HepG2 (cell line): ENCODE data around the gene TULP4. TPM values are rescaled to one million over a fixed set of nuclear protein-coding genes. Genes with fewer than 3 reads are reported as not detected.
A peak's percentile ranks its signal among the peaks of the same experiment; 100 is the strongest.

Experiments used
- ATAC-seq: fragments of 200-7000 bp; cut with Tn5 transposase; 3 replicates; pipeline ENCODE4 v1.9.1; 2020; ENCODE audit warnings: mild to moderate bottlenecking, moderate library complexity
- BruUV-seq: library from RNA; stranded (reverse); fragments of 400-500 nt; replicated peaks from 2 replicates; lab custom pipeline; 2021; lab: Mats Ljungman, UMichigan
- CTCF ChIA-PET: fragments of 300-600 bp; formaldehyde crosslinking; extraction: SDS; loops from one replicate; lab custom pipeline; 2021; ENCODE audit warnings: low total read pairs, inconsistent platforms, low intra/inter-chr PET ratio; lab: Yijun Ruan, JAX
- POLR2A ChIA-PET: fragments of 350-600 bp; sonication (Branson Sonifier 250); formaldehyde crosslinking; loops from one replicate; lab custom pipeline; 2020; ENCODE audit warnings: antibody characterized with exemption, inconsistent platforms; lab: Yijun Ruan, JAX
- DNase-seq: peaks from one replicate; pipeline ENCODE4 v3.0.0-alpha.2; 2015; ENCODE audit warnings: low spot score
- FAIRE-seq: peaks from 3 replicates; lab custom pipeline; 2011; peaks lifted over from hg19 to GRCh38; lab: Jason Lieb, UNC
- H2AFZ ChIP-seq: one replicate; pipeline ENCODE4 v1.6.1; 2011; ENCODE audit warnings: low read length, inconsistent platforms
- H3K27ac ChIP-seq: fragments of 300-600 bp; 3 replicates; pipeline ENCODE4 v1.8.0; 2011; ENCODE audit warnings: mixed run types, mild to moderate bottlenecking, mixed read lengths, low read length, inconsistent platforms; ENCODE audit not compliant: insufficient read depth; ENCODE audit errors: extremely low read length
- H3K27me3 ChIP-seq, 2 experiments: fragments of 200-600 bp in 1 of 2; 2 replicates in 1 of 2; 3 replicates in 1 of 2; pipeline versions ENCODE4 v1.6.0 to v1.8.0; 2011; ENCODE audit warnings: low read length in 2 of 2, mild to moderate bottlenecking in 2 of 2, moderate library complexity in 2 of 2, inconsistent platforms in 1 of 2; ENCODE audit not compliant: insufficient read depth in 2 of 2, control insufficient read depth in 1 of 2
- H3K36me3 ChIP-seq, 2 experiments: fragments of 200-600 bp in 1 of 2; replicated peaks in 1 of 2; 2 replicates in 1 of 2; 3 replicates in 1 of 2; pipeline versions ENCODE4 v1.5.1 to v1.8.0; 2011; ENCODE audit warnings: low read length in 2 of 2, inconsistent platforms in 1 of 2; ENCODE audit not compliant: insufficient read depth in 2 of 2, control insufficient read depth in 1 of 2
- H3K4me1 ChIP-seq: 2 replicates; pipeline ENCODE4 v1.5.1; 2012; ENCODE audit warnings: low read length, inconsistent platforms; ENCODE audit not compliant: insufficient read depth
- H3K4me2 ChIP-seq: 2 replicates; pipeline ENCODE4 v1.6.0; 2011; ENCODE audit warnings: low read depth, low read length, inconsistent platforms
- H3K4me3 ChIP-seq, 3 experiments: fragments of 200-600 bp in 1 of 3; sonication (generic), shearing (Covaris generic) in 1 of 3; replicated peaks in 1 of 3; 2 replicates each; pipeline ENCODE4 v1.5.1; 2011 to 2016; ENCODE audit warnings: low read length in 3 of 3, inconsistent platforms in 2 of 3, low read depth in 2 of 3, mild to moderate bottlenecking in 2 of 3, control low read depth in 1 of 3, mixed read lengths in 1 of 3; ENCODE audit not compliant: insufficient read depth in 1 of 3
- H3K79me2 ChIP-seq: one replicate; pipeline ENCODE4 v1.6.1; 2011; ENCODE audit warnings: low read length, inconsistent platforms; ENCODE audit not compliant: insufficient read depth
- H3K9ac ChIP-seq: 2 replicates; pipeline ENCODE4 v1.6.0; 2011; ENCODE audit warnings: mild to moderate bottlenecking, low read depth, low read length, inconsistent platforms; ENCODE audit not compliant: insufficient read depth
- H3K9me3 ChIP-seq: 2 replicates; pipeline ENCODE4 v1.5.1; 2012; ENCODE audit warnings: mild to moderate bottlenecking, low read length
- H4K20me1 ChIP-seq: 2 replicates; pipeline ENCODE4 v1.6.0; 2011; ENCODE audit warnings: inconsistent platforms, mild to moderate bottlenecking, low read length, moderate library complexity; ENCODE audit not compliant: insufficient read depth
- ARHGAP35 ChIP-seq: sonication (generic); formaldehyde crosslinking; IDR thresholded peaks from 2 replicates; pipeline ENCODE4 v1.9.0; 2022; ENCODE audit warnings: mild to moderate bottlenecking, inconsistent platforms, moderate library complexity, missing genetic modification reagents, borderline replicate concordance
- ELF3 ChIP-seq: IDR thresholded peaks from 2 replicates; pipeline ENCODE4 v1.6.1; 2016; ENCODE audit warnings: missing genetic modification reagents, missing compliant biosample characterization
- FLYWCH1 ChIP-seq: sonication (generic); formaldehyde crosslinking; IDR thresholded peaks from 2 replicates; pipeline ENCODE4 v1.8.1; 2023; ENCODE audit warnings: mild to moderate bottlenecking, missing genetic modification reagents
- MEF2D ChIP-seq: sonication (generic); formaldehyde crosslinking; IDR thresholded peaks from 2 replicates; pipeline ENCODE4 v1.5.1; 2020; ENCODE audit warnings: mild to moderate bottlenecking, missing genetic modification reagents
- MEIS1 ChIP-seq: sonication (generic); formaldehyde crosslinking; IDR thresholded peaks from 2 replicates; pipeline ENCODE4 v1.9.0; 2021; ENCODE audit warnings: mild to moderate bottlenecking, missing genetic modification reagents, moderate library complexity, borderline replicate concordance
- PPARG ChIP-seq: conservative IDR thresholded peaks from 2 replicates; pipeline ENCODE4 v1.6.1; 2016; ENCODE audit warnings: missing biosample characterization, missing genetic modification reagents
- PTBP1 ChIP-seq: fragments of 200-400 bp; formaldehyde crosslinking; IDR thresholded peaks from 2 replicates; pipeline ENCODE4 v1.6.1; 2018; ENCODE audit warnings: low read length, low read depth; ENCODE audit not compliant: poor library complexity, severe bottlenecking
- ZNF329 ChIP-seq: sonication (generic); formaldehyde crosslinking; IDR thresholded peaks from 2 replicates; pipeline ENCODE4 v1.9.0; 2021; ENCODE audit warnings: low read depth, mild to moderate bottlenecking, missing genetic modification reagents
- ZNF430 ChIP-seq: sonication (generic); formaldehyde crosslinking; IDR thresholded peaks from 2 replicates; pipeline ENCODE4 v1.9.0; 2021; ENCODE audit warnings: mild to moderate bottlenecking, missing genetic modification reagents
- ZNF720 ChIP-seq: sonication (generic); formaldehyde crosslinking; IDR thresholded peaks from 2 replicates; pipeline ENCODE4 v1.4.0; 2020; ENCODE audit warnings: missing genetic modification reagents
- ZSCAN9 ChIP-seq: IDR thresholded peaks from 2 replicates; pipeline ENCODE4 v1.6.1; 2016; ENCODE audit warnings: borderline replicate concordance
- WGBS: methylation state at CpG from one replicate; pipeline ENCODE4 v1.1.6; 2017; ENCODE audit warnings: low lambda C conversion rate; 5-methylcytosine and 5-hydroxymethylcytosine counted together
- in situ Hi-C: cut with HindIII; loops from 2 replicates; pipeline ENCODE4 v1.10.0; 2017; ENCODE audit warnings: low pct_unique_long_range_greater_than_20kb; ENCODE audit not compliant: extremely low pct_ligation_motif_present
- intact Hi-C: fragments of 100-400 bp; cut with micrococcal nuclease; formaldehyde crosslinking; loops from one replicate; pipeline ENCODE4 v1.10.0; 2022; ENCODE audit not compliant: unreplicated experiment
- polyA plus RNA-seq, 8 experiments: library from polyadenylated mRNA; depleted of rRNA in 3 of 8; stranded (reverse) in 7 of 8; unstranded in 1 of 8; fragments of >200 nt; fragmentation: Illumina TruSeq in 4 of 8; extraction: Trizol in 4 of 8; gene quantifications; 2 replicates each; pipeline versions ENCODE4 v1.2.1 to v1.2.3, GENCODE V29; 2011 to 2016; ENCODE audit warnings: low read depth in 4 of 8, missing spikeins in 1 of 8, mixed read lengths in 1 of 8; ENCODE audit not compliant: insufficient read depth in 1 of 8
- total RNA-seq, 5 experiments: library from RNA; depleted of rRNA; stranded (reverse); fragments of >200 nt; fragmentation: Illumina TruSeq; extraction: Trizol; gene quantifications; 2 replicates each; pipeline ENCODE4 v1.2.3, GENCODE V29; 2016; ENCODE audit warnings: low read depth in 1 of 5
- TF ChIP-seq, protein P1 (sequence below), 2 experiments: IDR thresholded peaks; 2 replicates each; pipeline ENCODE4 v1.6.1; 2011 to 2012; ENCODE audit warnings: low read length in 2 of 2, borderline replicate concordance in 1 of 2, low read depth in 1 of 2, mild to moderate bottlenecking in 1 of 2, moderate library complexity in 1 of 2
- TF ChIP-seq, protein P2 (sequence below): sonication (generic); IDR thresholded peaks from 2 replicates; pipeline ENCODE4 v1.6.1; 2016; ENCODE audit warnings: low read depth, borderline replicate concordance
- TF ChIP-seq, protein P3 (sequence below): sonication (generic); formaldehyde crosslinking; IDR thresholded peaks from 2 replicates; pipeline ENCODE4 v1.4.0; 2020; ENCODE audit warnings: missing genetic modification reagents

Gene TULP4
- total and polyA plus RNA-seq, 2 of the 13 experiments (the other 11 are each of a cell fraction or from before 2014, with no cell fraction given): 21.1 to 122 TPM

DNA sequence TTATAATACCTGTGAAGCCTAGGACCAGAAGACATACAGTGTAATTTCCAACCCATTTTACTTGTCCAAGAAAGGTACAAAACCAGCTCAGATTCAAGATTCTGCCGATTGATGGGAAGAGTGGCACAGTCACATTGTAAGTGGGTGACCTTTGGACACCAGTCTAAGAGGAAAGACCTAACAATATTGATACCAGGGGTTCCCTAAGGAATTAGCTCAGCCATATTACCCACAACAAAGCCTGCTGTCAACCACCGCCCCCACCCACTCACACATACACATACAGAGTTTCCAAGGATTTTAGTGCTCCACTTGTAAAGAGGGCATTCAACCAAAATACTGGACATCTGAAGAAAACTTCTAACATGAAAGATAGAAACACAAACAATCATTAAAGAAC lies 219.7 kb downstream of the TULP4 start (continued):
- TF ChIP-seq MEIS1 (CRISPR knock-in tag): no peak
- TF ChIP-seq, protein P1, sequence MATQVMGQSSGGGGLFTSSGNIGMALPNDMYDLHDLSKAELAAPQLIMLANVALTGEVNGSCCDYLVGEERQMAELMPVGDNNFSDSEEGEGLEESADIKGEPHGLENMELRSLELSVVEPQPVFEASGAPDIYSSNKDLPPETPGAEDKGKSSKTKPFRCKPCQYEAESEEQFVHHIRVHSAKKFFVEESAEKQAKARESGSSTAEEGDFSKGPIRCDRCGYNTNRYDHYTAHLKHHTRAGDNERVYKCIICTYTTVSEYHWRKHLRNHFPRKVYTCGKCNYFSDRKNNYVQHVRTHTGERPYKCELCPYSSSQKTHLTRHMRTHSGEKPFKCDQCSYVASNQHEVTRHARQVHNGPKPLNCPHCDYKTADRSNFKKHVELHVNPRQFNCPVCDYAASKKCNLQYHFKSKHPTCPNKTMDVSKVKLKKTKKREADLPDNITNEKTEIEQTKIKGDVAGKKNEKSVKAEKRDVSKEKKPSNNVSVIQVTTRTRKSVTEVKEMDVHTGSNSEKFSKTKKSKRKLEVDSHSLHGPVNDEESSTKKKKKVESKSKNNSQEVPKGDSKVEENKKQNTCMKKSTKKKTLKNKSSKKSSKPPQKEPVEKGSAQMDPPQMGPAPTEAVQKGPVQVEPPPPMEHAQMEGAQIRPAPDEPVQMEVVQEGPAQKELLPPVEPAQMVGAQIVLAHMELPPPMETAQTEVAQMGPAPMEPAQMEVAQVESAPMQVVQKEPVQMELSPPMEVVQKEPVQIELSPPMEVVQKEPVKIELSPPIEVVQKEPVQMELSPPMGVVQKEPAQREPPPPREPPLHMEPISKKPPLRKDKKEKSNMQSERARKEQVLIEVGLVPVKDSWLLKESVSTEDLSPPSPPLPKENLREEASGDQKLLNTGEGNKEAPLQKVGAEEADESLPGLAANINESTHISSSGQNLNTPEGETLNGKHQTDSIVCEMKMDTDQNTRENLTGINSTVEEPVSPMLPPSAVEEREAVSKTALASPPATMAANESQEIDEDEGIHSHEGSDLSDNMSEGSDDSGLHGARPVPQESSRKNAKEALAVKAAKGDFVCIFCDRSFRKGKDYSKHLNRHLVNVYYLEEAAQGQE (IDR thresholded peaks at IDR 0.05; ENCODE audit: borderline replicate concordance in 1 of 2, low read depth in 1 of 2, low read length in 2 of 2): no peak
- no peak for TF ChIP-seq ELF3 (CRISPR knock-in tag)
- no peak for TF ChIP-seq MEF2D (CRISPR knock-in tag)
- TF ChIP-seq, protein P2, sequence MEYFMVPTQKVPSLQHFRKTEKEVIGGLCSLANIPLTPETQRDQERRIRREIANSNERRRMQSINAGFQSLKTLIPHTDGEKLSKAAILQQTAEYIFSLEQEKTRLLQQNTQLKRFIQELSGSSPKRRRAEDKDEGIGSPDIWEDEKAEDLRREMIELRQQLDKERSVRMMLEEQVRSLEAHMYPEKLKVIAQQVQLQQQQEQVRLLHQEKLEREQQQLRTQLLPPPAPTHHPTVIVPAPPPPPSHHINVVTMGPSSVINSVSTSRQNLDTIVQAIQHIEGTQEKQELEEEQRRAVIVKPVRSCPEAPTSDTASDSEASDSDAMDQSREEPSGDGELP: no peak
- TF ChIP-seq, all 625 proteins: peak for 0

DNA sequence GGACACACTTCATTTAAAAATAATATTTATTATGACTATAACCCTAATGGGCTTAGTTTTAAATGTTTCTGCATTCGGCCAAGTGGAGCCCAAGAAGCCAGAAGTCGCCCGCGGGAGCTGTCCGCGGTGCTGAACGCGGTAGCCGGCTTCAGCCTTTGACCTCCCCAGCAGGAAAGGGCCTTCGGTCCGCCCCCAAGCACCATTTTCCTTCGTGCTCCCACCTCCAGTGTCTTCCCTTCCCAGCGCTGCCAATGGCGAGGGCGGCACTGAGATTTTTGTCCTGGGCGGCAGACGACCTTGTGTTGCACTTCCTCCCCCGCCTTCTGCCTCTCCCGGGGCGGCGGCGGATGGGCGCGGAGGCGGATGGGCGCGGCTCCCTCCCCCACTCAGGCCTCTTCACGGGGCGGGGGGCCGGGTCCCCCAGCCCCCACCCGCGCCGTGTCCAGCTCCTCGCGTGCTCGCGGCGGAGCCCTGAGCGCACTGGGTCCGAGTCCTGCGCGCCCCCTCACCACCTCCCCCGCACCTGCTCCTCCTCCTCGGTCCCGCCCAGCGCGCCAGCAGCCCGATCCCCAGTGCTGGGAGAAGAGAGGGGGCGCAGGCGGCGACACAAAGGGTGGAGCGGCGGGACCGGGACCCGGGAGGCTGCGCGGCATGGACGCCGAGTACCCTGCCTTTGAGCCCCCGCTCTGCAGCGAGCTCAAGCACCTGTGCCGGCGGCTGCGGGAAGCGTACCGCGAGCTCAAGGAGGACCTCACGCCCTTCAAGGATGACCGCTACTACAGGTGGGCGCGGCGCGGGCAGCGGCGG lies 224.0 kb downstream of the TULP4 start:
- Histone ChIP-seq H3K9me3 (no peaks in the 10 kb centered on the region), H3K4me2 (peak overlapping the region; percentile 79), H2AFZ (no peak overlapping the region), H3K79me2 (no peaks in the 10 kb centered on the region), H3K27ac (peak overlapping the region; percentile 58), H4K20me1 (no peaks in the 10 kb centered on the region), H3K36me3 (peaks cover 0 to 1% of the 10 kb centered on the region in 2 experiments; a peak in 1 of 5 replicates), H3K4me1 (peaks cover 37% of the 10 kb centered on the region), H3K4me3 (peak overlapping the region; percentile 70 to 95 (median 86)), H3K9ac (peak overlapping the region; percentile 60), H3K27me3 (no peaks in the 10 kb centered on the region)
- DNase-seq: peak; percentile 84
- peak; percentile 76 for ATAC-seq
- in situ Hi-C loops (no loop called here), intact Hi-C loops (loop anchor here (2.0 to 5.0 kb wide), 2 partner anchors 19 to 36 kb away; no protein-coding TSS in a partner anchor)
- POLR2A ChIA-PET: interaction anchor here (0.8 to 2.6 kb wide), 14 partner anchors 9 to 525 kb away, joined by 3 to 11 read pairs (median 4); partner anchors contain the start of gene TMEM181
- WGBS: 3% methylated on average over 27 of the region's 75 CpGs
- CTCF ChIA-PET: no interaction called here
- no peak for FAIRE-seq
- BruUV-seq: no TSS peak
- TF ChIP-seq, protein P3, sequence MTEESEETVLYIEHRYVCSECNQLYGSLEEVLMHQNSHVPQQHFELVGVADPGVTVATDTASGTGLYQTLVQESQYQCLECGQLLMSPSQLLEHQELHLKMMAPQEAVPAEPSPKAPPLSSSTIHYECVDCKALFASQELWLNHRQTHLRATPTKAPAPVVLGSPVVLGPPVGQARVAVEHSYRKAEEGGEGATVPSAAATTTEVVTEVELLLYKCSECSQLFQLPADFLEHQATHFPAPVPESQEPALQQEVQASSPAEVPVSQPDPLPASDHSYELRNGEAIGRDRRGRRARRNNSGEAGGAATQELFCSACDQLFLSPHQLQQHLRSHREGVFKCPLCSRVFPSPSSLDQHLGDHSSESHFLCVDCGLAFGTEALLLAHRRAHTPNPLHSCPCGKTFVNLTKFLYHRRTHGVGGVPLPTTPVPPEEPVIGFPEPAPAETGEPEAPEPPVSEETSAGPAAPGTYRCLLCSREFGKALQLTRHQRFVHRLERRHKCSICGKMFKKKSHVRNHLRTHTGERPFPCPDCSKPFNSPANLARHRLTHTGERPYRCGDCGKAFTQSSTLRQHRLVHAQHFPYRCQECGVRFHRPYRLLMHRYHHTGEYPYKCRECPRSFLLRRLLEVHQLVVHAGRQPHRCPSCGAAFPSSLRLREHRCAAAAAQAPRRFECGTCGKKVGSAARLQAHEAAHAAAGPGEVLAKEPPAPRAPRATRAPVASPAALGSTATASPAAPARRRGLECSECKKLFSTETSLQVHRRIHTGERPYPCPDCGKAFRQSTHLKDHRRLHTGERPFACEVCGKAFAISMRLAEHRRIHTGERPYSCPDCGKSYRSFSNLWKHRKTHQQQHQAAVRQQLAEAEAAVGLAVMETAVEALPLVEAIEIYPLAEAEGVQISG (CRISPR knock-in tag): peak; percentile 90
- TF ChIP-seq FLYWCH1 (CRISPR knock-in tag) (peak; percentile 80; the same call in 1 of the 2 replicates), PTBP1 (no peak), ARHGAP35 (CRISPR knock-in tag) (peak; percentile 78), ZSCAN9 (CRISPR knock-in tag) (peak; percentile 100), ZNF329 (CRISPR knock-in tag) (peak; percentile 88; the same call in 1 of the 2 replicates), PPARG (peak; percentile 89), ZNF430 (CRISPR knock-in tag) (peak; percentile 98), ZNF720 (CRISPR knock-in tag) (peak; percentile 95; the same call in 1 of the 2 replicates)
